MM.1S (cell line): ENCODE data around the gene TUBA4B.

ENCODE experiments used
- DNase-seq: peaks from one replicate; pipeline ENCODE4 v3.0.0-alpha.2; 2015
- H2AFZ ChIP-seq: fragments of 300-600 bp; sonication (generic); 2 replicates; pipeline ENCODE4 v1.6.0; 2016; ENCODE audit warnings: antibody characterized with exemption, low read length
- H3F3A ChIP-seq: fragments of 300-600 bp; sonication (generic); 2 replicates; pipeline ENCODE4 v1.6.1; 2016; ENCODE audit warnings: mild to moderate bottlenecking, antibody characterized with exemption, low read length, moderate library complexity, mixed read lengths; ENCODE audit not compliant: insufficient read depth
- H3K27ac ChIP-seq: fragments of 300-600 bp; sonication (generic); 2 replicates; pipeline ENCODE4 v1.5.1; 2016; ENCODE audit warnings: mild to moderate bottlenecking, low read length
- H3K27me3 ChIP-seq: fragments of 300-600 bp; sonication (generic); replicated peaks from 2 replicates; pipeline ENCODE4 v1.6.0; 2016; ENCODE audit warnings: low read length; ENCODE audit not compliant: insufficient read depth
- H3K36me3 ChIP-seq: fragments of 300-600 bp; sonication (generic); replicated peaks from 2 replicates; pipeline ENCODE4 v1.6.1; 2016; ENCODE audit warnings: mild to moderate bottlenecking, low read length, mixed read lengths; ENCODE audit not compliant: insufficient read depth
- H3K4me1 ChIP-seq: fragments of 300-600 bp; sonication (generic); 2 replicates; pipeline ENCODE4 v1.6.1; 2016; ENCODE audit warnings: low read length, mixed read lengths
- H3K4me2 ChIP-seq: fragments of 300-600 bp; sonication (generic); 2 replicates; pipeline ENCODE4 v1.6.0; 2016; ENCODE audit warnings: low read depth, low read length
- H3K4me3 ChIP-seq: fragments of 300-600 bp; sonication (generic); 2 replicates; pipeline ENCODE4 v1.5.1; 2016; ENCODE audit warnings: low read length, mixed read lengths
- H3K79me2 ChIP-seq: fragments of 300-600 bp; sonication (generic); 2 replicates; pipeline ENCODE4 v1.6.1; 2016; ENCODE audit warnings: mixed run types, low read length, mixed read lengths
- H3K9ac ChIP-seq: fragments of 300-600 bp; sonication (generic); 2 replicates; pipeline ENCODE4 v1.6.1; 2016; ENCODE audit warnings: low read length, mixed read lengths
- H3K9me2 ChIP-seq: fragments of 300-600 bp; sonication (generic); replicated peaks from 2 replicates; pipeline ENCODE4 v1.6.1; 2016; ENCODE audit warnings: mild to moderate bottlenecking, low read length, mixed read lengths; ENCODE audit not compliant: insufficient read depth
- H3K9me3 ChIP-seq: fragments of 300-600 bp; sonication (generic); replicated peaks from 2 replicates; pipeline ENCODE4 v1.6.1; 2016; ENCODE audit warnings: mild to moderate bottlenecking, low read length, mixed read lengths; ENCODE audit not compliant: insufficient read depth
- H4K20me1 ChIP-seq: fragments of 300-600 bp; sonication (generic); 2 replicates; pipeline ENCODE4 v1.6.1; 2016; ENCODE audit warnings: mild to moderate bottlenecking, low read length, moderate library complexity, mixed read lengths; ENCODE audit not compliant: insufficient read depth
- CTCF ChIP-seq: fragments of 300-600 bp; sonication (generic); IDR thresholded peaks from 2 replicates; pipeline ENCODE4 v1.5.1; 2016; ENCODE audit warnings: antibody characterized with exemption, low read length, mixed read lengths
- EZH2 ChIP-seq: fragments of 300-600 bp; sonication (generic); optimal IDR thresholded peaks from 2 replicates; pipeline ENCODE3; 2017; ENCODE audit warnings: low read depth, mild to moderate bottlenecking, antibody characterized with exemption, low read length, mixed read lengths
- EZH2phosphoT487 ChIP-seq: fragments of 300-600 bp; sonication (generic); IDR thresholded peaks from 2 replicates; pipeline ENCODE4 v1.6.1; 2018; ENCODE audit warnings: antibody characterized with exemption, low read length

Gene TUBA4B

GRCh38 chr2:219248845-219249202, 4.2 kb upstream of the TUBA4B start:
- no peak overlapping the region for H2AFZ ChIP-seq
- 0 out of 2 replicates have a peak, but pooled peaks cover 6% of the 10 kb centered on the region for H3K36me3 ChIP-seq
- H3K9me2 ChIP-seq: no peaks in the 10 kb centered on the region
- peaks cover 61% of the 10 kb centered on the region for H3K4me1 ChIP-seq
- H3F3A ChIP-seq: peaks cover 36% of the 10 kb centered on the region
- H4K20me1 ChIP-seq: no peaks in the 10 kb centered on the region
- H3K79me2 ChIP-seq: peaks cover 68% of the 10 kb centered on the region
- DNase-seq: no peak
- TF ChIP-seq CTCF (no peak), EZH2 (no peak), EZH2phosphoT487 (no peak)
- peak overlapping the region; percentile 89 for H3K27ac ChIP-seq
- no peaks in the 10 kb centered on the region for H3K9me3 ChIP-seq
- H3K27me3 ChIP-seq: no peaks in the 10 kb centered on the region
- H3K4me2 ChIP-seq: peak overlapping the region; percentile 69
- no peak overlapping the region for H3K4me3 ChIP-seq
- H3K9ac ChIP-seq: peak overlapping the region; percentile 56; the same call in 1 of the 2 replicates

- Histone ChIP-seq H3K9me2 (no peaks in the 10 kb centered on the region), H3K27ac (peak overlapping the region; percentile 89), H3K9ac (peak overlapping the region; percentile 56; the same call in 1 of the 2 replicates), H3K79me2 (peaks cover 68% of the 10 kb centered on the region), H3K4me2 (peak overlapping the region; percentile 69), H3F3A (peaks cover 41% of the 10 kb centered on the region), H3K9me3 (no peaks in the 10 kb centered on the region), H3K4me1 (peaks cover 60% of the 10 kb centered on the region), H3K36me3 (0 out of 2 replicates have a peak, but pooled peaks cover 6% of the 10 kb centered on the region), H3K27me3 (no peaks in the 10 kb centered on the region), H3K4me3 (no peak overlapping the region; the same call in 1 of the 2 replicates), H2AFZ (no peak overlapping the region), H4K20me1 (no peaks in the 10 kb centered on the region)
- TF ChIP-seq EZH2: no peak
- TF ChIP-seq CTCF: no peak
- peak; percentile 75 for DNase-seq
These were observed 3.7 kb upstream of the TUBA4B start for GRCh38 chr2:219249203-219249980.

GRCh38 chr2:219250049-219250781, 2.8 kb upstream of the TUBA4B start:
- H3K36me3 ChIP-seq: 0 out of 2 replicates have a peak, but pooled peaks cover 6% of the 10 kb centered on the region
- no peaks in the 10 kb centered on the region for H3K27me3 ChIP-seq
- no peaks in the 10 kb centered on the region for H4K20me1 ChIP-seq
- H3K9ac ChIP-seq: peak overlapping the region; percentile 56; the same call in 1 of the 2 replicates
- no peak for DNase-seq
- TF ChIP-seq EZH2 (no peak), CTCF (no peak)
- H3K4me1 ChIP-seq: peaks cover 56% of the 10 kb centered on the region
- no peak overlapping the region; the same call in 1 of the 2 replicates for H3K4me3 ChIP-seq
- H3K27ac ChIP-seq: peak overlapping the region; percentile 89; the same call in 1 of the 2 replicates
- H3K79me2 ChIP-seq: peaks cover 68% of the 10 kb centered on the region
- no peak overlapping the region for H2AFZ ChIP-seq
- H3F3A ChIP-seq: peaks cover 46% of the 10 kb centered on the region
- no peaks in the 10 kb centered on the region for H3K9me2 ChIP-seq
- no peaks in the 10 kb centered on the region for H3K9me3 ChIP-seq
- peak overlapping the region; percentile 69 for H3K4me2 ChIP-seq
